Kasumi-1 (cell line): ENCODE results near the gene ITFG2.
"Not testable (repeated sequence)": the region's sequence is repeated elsewhere in the genome, so short reads cannot be mapped to it uniquely, and the experiment has no call there.

Source experiments
- DNase-seq, 2 experiments: peaks; one replicate each; lab custom pipeline; 2025; lab: John Stamatoyannopoulos, UW

The ITFG2 gene

GRCh38 chr12:2812290-2813213, at the start of gene ITFG2:
Gene ITFG2 (plus strand): TSS chr12:2812668. CDS start chr12:2812761, 93 bp downstream.
- DNase-seq = peak; percentile 90 to 92

- DNase-seq = no peak
These were observed 48.1 kb upstream of the ITFG2 start for GRCh38 chr12:2764398-2764797.

- no peak for DNase-seq
These were observed 47.4 kb upstream of the ITFG2 start for GRCh38 chr12:2765052-2765451.

GRCh38 chr12:2765608-2766007, 46.9 kb upstream of the ITFG2 start:
- no peak for DNase-seq

GRCh38 chr12:2768224-2768961, 44.1 kb upstream of the ITFG2 start:
- no peak for DNase-seq

- no peak for DNase-seq
These were observed 42.5 kb upstream of the ITFG2 start for GRCh38 chr12:2769866-2770533.

- DNase-seq = not testable (repeated sequence)
These were observed 41.9 kb upstream of the ITFG2 start for GRCh38 chr12:2770544-2770943.

- no peak for DNase-seq
These were observed 40.1 kb upstream of the ITFG2 start for GRCh38 chr12:2772370-2772769.

GRCh38 chr12:2773199-2773875, 39.1 kb upstream of the ITFG2 start:
- DNase-seq = no peak

- no peak for DNase-seq
These were observed 37.0 kb upstream of the ITFG2 start for GRCh38 chr12:2775431-2775830.

GRCh38 chr12:2776129-2776806, 36.2 kb upstream of the ITFG2 start:
- DNase-seq = no peak

GRCh38 chr12:2779281-2779680, 33.2 kb upstream of the ITFG2 start:
- DNase-seq = peak; percentile 52 to 68

- DNase-seq = peak; percentile 27 to 42
These were observed 28.4 kb upstream of the ITFG2 start for GRCh38 chr12:2783936-2784600.

GRCh38 chr12:2785017-2785416, 27.5 kb upstream of the ITFG2 start:
- DNase-seq = no peak

- no peak for DNase-seq
These were observed 21.4 kb upstream of the ITFG2 start for GRCh38 chr12:2791089-2791488.

GRCh38 chr12:2792671-2793500, 19.6 kb upstream of the ITFG2 start:
- peak; percentile 60 to 64 for DNase-seq

GRCh38 chr12:2793561-2793960, 18.9 kb upstream of the ITFG2 start:
- no peak for DNase-seq

GRCh38 chr12:2794191-2794735, 18.2 kb upstream of the ITFG2 start:
- no peak for DNase-seq

GRCh38 chr12:2794736-2795289, 17.7 kb upstream of the ITFG2 start, which contains the start of gene FKBP4:
Gene FKBP4 (plus strand): TSS chr12:2794970. CDS start chr12:2795140, 170 bp downstream.
- peak; percentile 66 to 71 for DNase-seq
